ENCODE data around the gene CATSPER4.

- no peak for TF ChIP-seq CTCF (IDR thresholded peaks at IDR 0.05)
- TF ChIP-seq POLR2AphosphoS5 (IDR thresholded peaks at IDR 0.05; ENCODE audit: insufficient read depth in 1 of 2, low read depth in 1 of 2), result no peak
- TF ChIP-seq POLR2A (IDR thresholded peaks at IDR 0.05), result no peak
These were observed 30.7 kb upstream of the CATSPER4 start for GRCh38 chr1:26159743-26160039.

Measured in vagina (tissue), 2 donors.